Left kidney (tissue), 8 donors: ENCODE measurements around the gene DUT. TPM values are rescaled to one million over a fixed set of nuclear protein-coding genes. Genes with fewer than 3 reads are reported as not detected.
A peak's percentile ranks its signal among the peaks of the same experiment; 100 is the strongest.

ENCODE experiments used
- DNase-seq: peaks from one replicate; pipeline ENCODE4 v3.0.0-alpha.2; 2013
- long read RNA-seq, 8 donors: transcript quantifications; one replicate each; lab custom pipeline, GENCODE V29; 2026
- polyA plus RNA-seq: library from polyadenylated mRNA; unstranded; fragments of 120-200 nt; gene quantifications from one replicate; pipeline ENCODE4 v1.2.1, GENCODE V29; 2013; ENCODE audit not compliant: insufficient read length

Gene DUT
- 166 TPM for polyA plus RNA-seq
- long read RNA-seq, donor 1, transcript DUT-201 (7 exons, 2,147 nt), result minor isoform, 46 of 163 reads
- long read RNA-seq, donor 1, transcript DUT-205 (7 exons, 769 nt), result minor isoform, 17 of 163 reads
- long read RNA-seq, donor 1, transcript DUT-202 (6 exons, 1,935 nt), result major isoform, 53 of 163 reads
- long read RNA-seq, donor 1, partial matches to known transcripts, result 34 of 163 reads
- long read RNA-seq, donor 1, other reads (novel, unspliced or antisense), result 7 of 163 reads
- long read RNA-seq, donor 2, transcript DUT-209 (3 exons, 340 nt), result minor isoform, 12 of 107 reads
- long read RNA-seq, donor 2, transcript DUT-202 (6 exons, 1,935 nt), result major isoform, 37 of 107 reads
- long read RNA-seq, donor 2, transcript DUT-205 (7 exons, 769 nt), result minor isoform, 10 of 107 reads
- long read RNA-seq, donor 2, transcript DUT-201 (7 exons, 2,147 nt), result minor isoform, 30 of 107 reads
- long read RNA-seq, donor 2, partial matches to known transcripts, result 6 of 107 reads
- long read RNA-seq, donor 2, other reads (novel, unspliced or antisense), result 5 of 107 reads
- long read RNA-seq, donor 3, transcript DUT-205 (7 exons, 769 nt), result minor isoform, 9 of 73 reads
- long read RNA-seq, donor 3, transcript DUT-201 (7 exons, 2,147 nt), result minor isoform, 21 of 73 reads
- long read RNA-seq, donor 3, transcript DUT-209 (3 exons, 340 nt), result minor isoform, 6 of 73 reads
- long read RNA-seq, donor 3, transcript DUT-202 (6 exons, 1,935 nt), result major isoform, 29 of 73 reads
- long read RNA-seq, donor 3, partial matches to known transcripts, result 8 of 73 reads
- long read RNA-seq, donor 3, other reads (novel, unspliced or antisense), result 0 of 73 reads
- long read RNA-seq, donor 4, transcript DUT-205 (7 exons, 769 nt), result minor isoform, 5 of 27 reads
- long read RNA-seq, donor 4, transcript DUT-202 (6 exons, 1,935 nt), result major isoform, 6 of 27 reads
- long read RNA-seq, donor 4, partial matches to known transcripts, result 9 of 27 reads
- long read RNA-seq, donor 4, other reads (novel, unspliced or antisense), result 0 of 27 reads
- long read RNA-seq, donor 5, transcript DUT-205 (7 exons, 769 nt), result minor isoform, 22 of 188 reads
- long read RNA-seq, donor 5, transcript DUT-201 (7 exons, 2,147 nt), result minor isoform, 70 of 188 reads
- long read RNA-seq, donor 5, transcript DUT-209 (3 exons, 340 nt), result minor isoform, 8 of 188 reads
- long read RNA-seq, donor 5, transcript DUT-202 (6 exons, 1,935 nt), result major isoform, 74 of 188 reads
- long read RNA-seq, donor 5, partial matches to known transcripts, result 7 of 188 reads
- long read RNA-seq, donor 5, other reads (novel, unspliced or antisense), result 0 of 188 reads
- long read RNA-seq, donor 6, transcript DUT-202 (6 exons, 1,935 nt), result major isoform, 67 of 147 reads
- long read RNA-seq, donor 6, transcript DUT-201 (7 exons, 2,147 nt), result minor isoform, 35 of 147 reads
- long read RNA-seq, donor 6, transcript DUT-205 (7 exons, 769 nt), result minor isoform, 14 of 147 reads
- long read RNA-seq, donor 6, partial matches to known transcripts, result 18 of 147 reads
- long read RNA-seq, donor 6, other reads (novel, unspliced or antisense), result 7 of 147 reads
- long read RNA-seq, donor 7, transcript DUT-202 (6 exons, 1,935 nt), result major isoform, 61 of 159 reads
- long read RNA-seq, donor 7, transcript DUT-205 (7 exons, 769 nt), result minor isoform, 18 of 159 reads
- long read RNA-seq, donor 7, transcript DUT-201 (7 exons, 2,147 nt), result minor isoform, 51 of 159 reads
- long read RNA-seq, donor 7, transcript DUT-209 (3 exons, 340 nt), result minor isoform, 10 of 159 reads
- long read RNA-seq, donor 7, partial matches to known transcripts, result 7 of 159 reads
- long read RNA-seq, donor 7, other reads (novel, unspliced or antisense), result 5 of 159 reads
- long read RNA-seq, donor 8, transcript DUT-202 (6 exons, 1,935 nt), result minor isoform, 12 of 50 reads
- long read RNA-seq, donor 8, transcript DUT-201 (7 exons, 2,147 nt), result major isoform, 25 of 50 reads
- long read RNA-seq, donor 8, transcript DUT-205 (7 exons, 769 nt), result minor isoform, 8 of 50 reads
- long read RNA-seq, donor 8, partial matches to known transcripts, result 0 of 50 reads
- long read RNA-seq, donor 8, other reads (novel, unspliced or antisense), result 0 of 50 reads

DNA sequence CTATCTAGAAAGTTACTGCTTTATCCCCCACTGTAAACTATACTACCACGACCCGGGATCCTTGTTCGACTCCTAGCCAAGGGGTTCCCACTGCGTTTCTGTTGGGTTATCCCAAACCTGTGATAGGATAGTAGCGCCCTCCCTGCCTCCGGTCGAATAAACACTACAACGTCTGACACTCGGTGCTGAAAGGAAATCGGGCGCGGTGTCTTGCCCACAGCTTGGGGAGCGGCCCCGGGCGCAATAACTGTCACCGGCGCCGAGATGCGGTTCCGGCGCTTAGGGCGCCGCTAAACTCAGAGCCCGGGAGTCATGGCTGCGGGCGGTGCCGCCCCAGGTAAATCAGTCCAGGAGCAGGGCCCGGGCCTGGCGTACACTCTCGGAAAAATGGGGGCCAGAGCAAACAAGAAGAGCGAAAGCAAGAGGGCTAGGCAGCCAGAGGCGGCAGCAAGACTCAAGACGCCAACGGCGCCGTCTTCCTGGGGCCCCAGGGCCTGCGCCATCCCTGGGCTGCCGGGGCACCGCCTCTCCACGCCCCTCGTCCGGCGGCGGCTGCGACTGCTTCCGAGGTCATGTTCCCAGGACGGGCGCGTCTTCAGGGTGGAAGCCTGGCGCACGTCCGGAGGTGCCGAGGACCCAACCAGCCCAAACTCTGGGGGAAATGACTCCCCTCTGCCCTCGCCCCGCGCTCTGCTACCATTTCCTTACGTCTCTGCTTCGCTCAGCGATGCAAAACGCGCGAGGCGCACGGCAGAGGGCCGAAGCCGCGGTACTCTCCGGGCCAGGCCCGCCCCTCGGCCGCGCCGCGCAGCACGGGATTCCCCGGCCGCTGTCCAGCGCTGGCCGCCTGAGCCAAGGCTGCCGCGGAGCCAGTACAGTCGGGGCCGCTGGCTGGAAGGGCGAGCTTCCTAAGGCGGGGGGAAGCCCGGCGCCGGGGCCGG, at the start of gene DUT:
Gene DUT, plus strand, starts transcription at position 575 of the 941 bp plus-strand sequence. Its CDS starts 87 bp downstream, at position 662.
- DNase-seq, result peak; percentile 79

DNA sequence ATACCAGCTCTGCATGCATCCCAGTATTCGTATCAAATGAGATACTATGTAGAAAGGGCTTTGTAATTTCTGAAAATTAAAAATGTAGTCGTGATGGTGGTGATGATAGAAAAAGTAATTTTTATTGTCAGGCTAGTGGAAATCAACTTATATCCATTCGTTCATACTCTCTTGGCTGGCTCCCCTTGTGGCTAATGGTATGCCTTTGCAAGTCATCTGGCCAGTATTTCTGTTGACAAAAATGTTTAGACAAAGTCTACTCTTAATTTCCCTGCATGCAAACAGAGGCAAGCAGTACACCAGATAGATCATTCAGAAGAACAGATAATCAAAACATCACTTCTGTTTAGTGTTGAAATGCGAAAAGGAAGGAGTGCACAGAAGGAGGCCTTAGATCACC, 49.6 kb upstream of the DUT start:
- DNase-seq, result no peak

DNA sequence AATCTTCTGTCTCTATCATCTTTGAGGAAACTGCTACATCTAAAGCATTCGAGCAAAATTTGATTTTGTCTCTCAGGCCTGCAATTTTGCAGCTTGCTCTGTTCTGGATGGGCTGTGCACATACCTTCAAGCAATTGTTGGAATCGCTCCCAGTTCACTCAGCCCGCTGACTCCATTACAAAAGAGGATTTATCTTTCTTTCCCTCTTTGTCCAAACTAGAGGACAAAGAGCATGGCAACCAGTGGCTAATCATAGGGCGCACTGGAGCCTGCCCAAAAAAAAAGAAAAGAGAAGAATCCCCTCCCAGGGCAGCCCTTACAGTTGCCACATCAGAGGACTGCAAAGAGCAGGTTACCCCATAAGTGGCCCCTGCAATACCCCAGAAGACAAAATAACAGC, 49.0 kb upstream of the DUT start:
- no peak for DNase-seq

DNA sequence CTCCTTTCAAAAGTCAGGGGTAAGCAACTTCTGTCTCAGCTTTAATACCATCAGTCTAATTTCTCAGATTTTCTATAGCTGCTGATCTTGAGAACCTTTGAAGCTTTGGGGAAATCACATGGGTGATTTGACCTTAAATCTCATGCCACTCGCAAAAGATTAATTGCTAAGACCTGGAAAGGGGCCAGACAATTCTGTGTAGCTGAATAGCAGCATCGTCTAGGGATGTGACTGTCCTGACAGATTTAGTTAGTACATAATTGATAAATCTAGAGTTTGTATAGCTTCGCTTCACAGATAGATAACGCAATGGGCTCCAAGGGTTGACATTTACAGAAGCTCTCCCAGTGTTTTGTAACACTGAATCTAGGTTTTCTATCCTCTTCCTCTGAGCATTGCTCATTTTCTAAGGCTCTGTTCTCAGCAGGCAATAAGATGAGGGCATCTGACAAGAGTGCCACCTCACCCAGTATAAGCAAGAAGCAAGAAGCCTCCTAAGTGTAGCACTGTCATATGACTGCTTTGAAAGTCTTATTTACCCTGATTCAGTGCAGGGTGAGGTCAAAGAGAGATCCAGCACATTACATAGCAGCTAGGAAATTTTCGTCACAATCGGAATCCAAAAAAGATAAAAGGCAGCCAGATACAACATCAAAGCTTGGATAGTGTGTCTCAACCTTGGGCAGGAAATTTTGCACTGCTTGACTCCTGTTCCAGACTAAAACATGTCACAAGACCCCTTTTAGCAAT, 47.7 kb upstream of the DUT start:
- peak; percentile 3 for DNase-seq

DNA sequence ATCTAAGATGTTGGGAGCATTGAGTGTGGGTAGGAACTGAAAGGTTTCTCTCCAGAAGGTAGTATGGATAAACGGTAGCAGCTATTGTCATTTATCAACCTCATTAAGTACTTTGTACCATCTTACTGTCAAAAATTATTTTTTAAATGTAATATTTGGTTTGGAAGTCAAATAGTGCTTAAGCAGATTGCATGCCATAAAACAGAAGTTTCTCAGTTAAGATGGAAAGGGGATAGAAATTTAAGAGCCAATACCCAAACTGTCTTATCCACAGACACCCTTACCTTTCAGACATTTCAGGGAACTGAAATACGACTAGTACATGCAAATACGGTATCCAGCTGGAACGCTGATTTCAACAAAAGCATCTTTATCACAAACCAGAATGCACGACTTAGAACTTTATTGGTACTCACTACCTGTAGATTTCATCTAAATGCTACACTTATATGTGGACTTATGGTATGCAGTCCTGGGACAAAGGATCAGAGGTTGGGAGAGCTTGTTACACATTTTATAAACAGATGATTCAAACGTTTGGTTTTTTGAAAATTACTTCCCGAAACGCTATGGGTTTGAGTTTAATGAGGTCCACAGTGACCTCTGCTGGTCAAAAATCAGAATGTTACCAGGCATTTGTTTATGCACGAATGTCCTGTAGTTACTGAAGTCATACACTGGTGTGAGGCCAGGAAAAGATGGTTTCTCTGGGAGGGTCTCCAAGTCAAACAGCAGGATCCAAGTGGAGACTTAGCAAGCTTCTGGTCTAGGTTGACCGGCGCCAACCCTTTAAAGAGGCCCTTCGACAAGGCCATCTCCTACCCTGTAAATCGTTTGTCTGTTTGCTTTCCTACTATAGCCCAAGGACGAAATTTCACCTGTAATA, 45.7 kb upstream of the DUT start:
- peak; percentile 89 for DNase-seq

DNA sequence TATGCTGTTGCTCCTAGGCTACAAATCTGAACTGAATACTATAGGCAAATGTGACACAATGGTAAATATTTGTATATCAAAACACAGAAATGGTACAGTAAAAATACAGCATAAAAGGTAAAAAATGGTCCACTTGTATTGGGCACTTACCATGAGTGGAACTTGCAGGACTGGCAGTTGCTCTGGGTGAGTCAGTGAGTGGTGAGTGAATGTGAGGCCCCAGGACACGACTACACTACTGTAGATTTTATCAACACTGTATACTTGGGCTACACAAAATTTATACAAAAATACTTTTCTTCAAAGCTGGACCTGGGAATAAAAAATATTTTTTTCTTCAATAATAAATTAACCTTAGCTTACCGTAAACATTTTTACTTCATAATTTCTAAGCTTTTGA, 41.6 kb upstream of the DUT start:
- no peak for DNase-seq

DNA sequence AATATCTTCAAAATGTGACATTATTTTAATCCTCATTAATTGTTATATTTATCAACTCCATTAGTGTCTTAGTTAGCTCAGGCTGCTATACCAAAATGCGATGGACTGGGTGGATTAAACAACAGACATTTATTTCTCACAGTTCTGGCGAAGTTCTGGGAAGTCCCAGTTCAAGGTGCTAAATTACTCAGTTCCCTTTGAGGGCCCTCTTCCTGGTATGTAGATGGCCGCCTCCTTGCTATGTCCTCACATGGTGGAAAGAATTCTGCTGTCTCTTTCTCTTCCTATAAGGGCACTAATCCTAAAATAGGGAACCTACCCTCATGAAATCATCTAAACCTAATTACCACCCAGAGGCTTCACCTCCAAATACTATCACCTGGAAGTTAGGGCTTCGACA, 38.8 kb upstream of the DUT start:
- no peak for DNase-seq

DNA sequence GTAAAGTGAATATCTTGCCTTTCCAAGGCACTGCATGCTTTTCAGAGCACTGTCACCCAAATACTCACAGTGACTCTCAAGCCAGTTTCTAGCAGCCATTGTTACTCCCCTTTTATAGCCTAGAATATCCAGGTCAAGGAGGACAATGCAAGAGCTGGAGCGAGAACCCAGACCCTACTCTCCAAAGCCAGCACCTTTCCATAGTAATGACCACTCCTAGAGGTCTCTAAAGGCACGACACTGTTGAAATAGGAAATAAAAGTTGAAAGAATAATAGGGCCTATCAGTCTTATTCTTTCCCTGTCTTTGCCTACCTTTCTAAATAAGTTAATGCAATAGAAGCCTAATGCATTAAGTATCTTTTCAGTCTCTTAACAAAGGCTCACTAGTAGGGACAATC, 33.6 kb upstream of the DUT start:
- no peak for DNase-seq

DNA sequence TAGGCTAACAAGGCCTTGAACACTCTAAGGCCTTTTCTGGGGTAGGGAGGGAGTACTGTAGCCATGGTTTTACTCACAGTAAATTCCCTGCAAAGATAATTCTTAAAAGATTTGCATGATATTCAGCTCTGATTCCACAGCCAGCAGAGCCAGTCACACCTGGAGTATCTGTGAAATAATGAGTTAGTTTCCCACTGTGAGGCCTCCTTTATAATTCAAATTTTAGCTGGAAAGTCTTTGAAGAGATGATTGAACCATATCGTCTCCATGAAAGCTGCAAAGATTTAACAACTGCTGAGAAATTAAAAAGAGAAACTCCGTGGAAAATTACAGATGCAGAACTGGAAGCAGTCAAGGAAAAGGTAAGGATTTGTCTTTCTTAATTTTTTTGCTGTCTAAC, 32.3 kb upstream of the DUT start:
- DNase-seq, result no peak

DNA sequence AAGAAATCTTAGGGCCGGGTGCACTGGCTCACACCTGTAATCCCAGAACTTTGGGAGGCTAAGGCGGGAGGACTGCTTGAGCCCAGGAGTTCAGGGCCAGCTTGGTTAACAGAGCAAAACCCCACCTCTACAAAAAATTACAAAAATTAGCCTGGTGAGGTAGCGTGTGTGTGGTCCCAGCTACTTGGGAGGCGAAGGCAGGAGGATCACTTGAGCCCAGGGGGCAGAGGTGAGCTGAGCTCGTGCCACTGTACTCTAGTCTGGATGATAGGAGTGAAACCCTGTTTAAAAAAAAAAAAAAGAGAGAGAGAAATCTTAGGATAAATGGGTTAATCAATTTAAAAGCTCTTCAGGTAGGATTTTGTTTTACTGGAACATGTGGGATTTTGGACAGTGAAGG, 31.2 kb upstream of the DUT start:
- DNase-seq, result no peak

DNA sequence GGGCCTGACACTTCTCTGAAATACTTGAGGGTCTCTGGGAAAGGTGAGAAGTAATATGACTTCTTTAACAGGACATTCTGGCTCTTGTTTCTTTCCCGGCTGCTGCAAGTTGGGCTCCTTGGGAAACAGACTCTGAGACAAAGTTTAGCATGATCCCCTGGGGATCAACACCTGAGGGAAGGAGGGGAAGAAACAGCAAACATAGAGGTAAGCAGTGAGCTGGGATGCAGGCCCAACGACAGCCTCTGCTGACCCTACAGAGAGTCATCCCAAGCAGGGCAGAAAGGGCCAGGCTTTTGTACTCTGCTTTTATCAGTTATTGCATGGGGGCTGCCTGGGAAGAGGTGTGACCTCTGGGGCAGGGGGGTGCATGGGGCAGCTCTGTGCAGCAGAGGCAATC, 26.8 kb upstream of the DUT start:
- no peak for DNase-seq

DNA sequence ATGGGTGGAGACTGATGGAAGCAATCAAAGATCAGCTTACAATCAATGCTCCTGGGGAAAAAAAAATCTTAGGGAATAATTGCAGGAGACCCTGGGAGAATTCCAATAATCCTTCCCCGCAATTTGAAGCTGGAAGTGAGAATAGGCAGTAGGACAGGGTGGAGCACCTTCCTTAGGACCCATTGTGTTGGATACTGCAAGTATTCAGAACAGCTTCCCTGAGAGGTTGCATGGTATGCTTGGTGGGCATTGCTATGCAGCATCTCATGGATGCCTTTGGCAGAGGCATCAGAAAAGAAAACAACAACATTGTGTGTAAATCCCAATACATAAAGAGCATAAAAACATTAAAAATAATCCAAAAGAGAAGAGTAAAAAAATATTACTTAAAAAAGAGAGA, 24.6 kb upstream of the DUT start:
- DNase-seq, result no peak

DNA sequence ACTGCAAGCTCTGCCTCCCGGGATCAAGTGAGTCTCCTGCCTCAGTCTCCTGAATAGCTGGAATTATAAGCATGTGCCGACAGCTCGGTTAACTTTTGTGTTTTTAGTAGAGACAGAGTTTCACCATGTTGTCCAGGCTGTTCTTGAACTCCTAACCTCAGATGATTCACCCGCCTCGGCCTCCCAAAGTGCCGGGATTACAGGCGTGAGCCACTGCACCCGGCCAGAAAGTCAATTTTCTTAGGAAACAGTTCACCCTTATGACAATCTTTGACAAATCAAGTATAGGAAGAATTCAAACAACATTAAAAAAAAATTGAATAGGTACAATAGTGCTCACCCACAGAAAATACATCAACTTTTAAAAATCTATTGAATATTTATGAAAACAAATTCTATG, 23.6 kb upstream of the DUT start:
- DNase-seq, result no peak

DNA sequence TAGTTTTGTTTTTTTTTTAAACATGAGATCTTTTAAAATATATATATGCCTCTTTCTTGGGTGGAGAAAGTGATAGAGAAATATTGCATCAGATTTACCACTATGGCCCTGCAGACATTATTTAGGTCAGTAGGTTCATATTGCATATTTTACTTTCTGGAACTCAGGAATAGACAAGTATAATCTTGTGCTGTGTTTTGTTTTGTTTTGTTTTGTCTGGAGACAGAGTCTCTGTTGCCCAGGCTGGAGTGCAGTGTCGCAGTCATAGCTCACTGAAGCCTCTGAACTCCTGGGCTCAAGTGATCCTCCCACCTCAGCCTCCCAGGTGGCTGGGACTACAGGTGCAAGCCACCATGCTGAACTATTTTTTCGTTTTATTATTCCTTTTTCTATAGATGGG, 21.5 kb upstream of the DUT start:
- no peak for DNase-seq

DNA sequence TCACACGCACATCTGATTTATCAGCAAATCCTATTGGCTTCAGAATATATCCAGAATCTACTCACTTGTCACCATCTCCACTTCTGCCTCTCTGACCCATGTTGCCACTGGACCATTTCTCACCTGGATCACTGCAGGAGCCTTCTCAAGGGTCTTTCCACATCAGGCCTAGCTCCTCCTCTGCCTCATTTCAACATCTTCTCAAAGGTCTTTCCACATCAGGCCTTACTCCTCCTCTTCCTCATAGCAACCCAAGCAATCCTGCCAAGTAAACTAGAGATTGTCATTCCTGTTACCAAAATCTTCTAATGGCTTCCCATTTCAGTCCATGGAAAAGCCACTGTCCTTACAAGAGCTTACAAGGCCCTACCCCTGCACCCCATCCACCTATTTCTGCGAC, 18.0 kb upstream of the DUT start:
- no peak for DNase-seq

DNA sequence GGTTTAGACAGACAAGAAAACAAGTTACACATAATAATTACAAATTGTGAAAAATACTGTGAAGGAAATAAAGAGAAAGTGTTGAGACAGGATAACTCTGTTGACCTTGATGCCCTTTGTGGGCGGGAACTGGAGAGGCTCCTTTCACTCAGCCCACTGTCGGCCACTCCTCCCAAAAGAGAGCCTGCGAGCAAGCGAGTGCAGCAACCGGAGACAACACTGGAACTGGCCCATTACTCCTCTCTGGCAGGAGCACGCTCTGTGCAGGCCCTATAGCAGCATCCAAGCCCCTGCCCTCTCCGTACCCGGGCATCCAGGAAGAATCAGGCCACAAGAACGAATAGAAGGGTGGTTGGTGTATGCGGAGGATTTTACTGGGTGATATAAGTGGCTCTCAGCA, 16.2 kb upstream of the DUT start:
- no peak for DNase-seq

DNA sequence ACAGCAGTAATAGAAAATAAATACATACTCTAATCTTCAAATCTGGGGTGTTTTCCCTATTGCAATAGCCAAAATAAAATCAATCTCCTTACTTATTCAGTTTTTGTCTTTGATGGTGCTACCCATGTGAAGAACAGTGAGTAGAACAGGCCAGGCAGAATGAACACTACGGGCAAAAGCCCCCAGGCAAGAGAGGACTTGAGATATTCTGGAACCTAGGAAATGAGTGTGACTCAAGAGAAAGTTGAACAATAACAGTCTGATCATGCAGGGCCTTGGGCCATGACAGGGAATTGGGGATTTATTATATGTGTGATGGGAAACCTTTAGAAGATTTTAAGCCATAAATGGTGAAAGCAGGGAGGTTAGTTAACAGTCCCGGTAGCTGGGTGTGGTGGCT, 14.0 kb upstream of the DUT start:
- DNase-seq, result no peak

DNA sequence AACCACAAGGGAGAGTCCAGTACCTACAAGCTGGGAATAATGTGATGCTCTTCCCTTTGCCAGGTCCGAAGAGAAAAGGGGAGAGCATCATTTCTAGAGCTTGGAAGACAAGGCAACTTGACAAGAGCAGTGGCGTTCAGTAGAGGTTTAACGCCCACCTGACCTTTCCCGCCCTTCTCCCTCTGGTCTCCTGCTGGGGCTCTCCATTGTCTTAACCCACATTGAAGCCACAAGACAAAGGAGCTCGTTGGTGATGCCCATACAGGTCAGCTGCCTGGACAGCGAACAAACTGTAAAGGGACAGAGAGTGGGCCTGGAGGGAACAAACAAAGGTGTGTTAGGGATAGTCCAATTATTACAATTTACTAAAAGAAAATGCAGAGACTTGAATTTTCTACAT, 13.1 kb upstream of the DUT start:
- DNase-seq, result no peak
